Hippocampal formation (tissue), 2 donors: ENCODE results near the gene COL13A1.

Source experiments
- DNase-seq, 2 donors: peaks; one replicate each; lab custom pipeline; 2025; lab: John Stamatoyannopoulos, UW

COL13A1 gene

GRCh38 chr10:69906425-69906824 is 104.7 kb downstream of the COL13A1 start:
- no peak for DNase-seq

GRCh38 chr10:69907517-69907916 is 105.8 kb downstream of the COL13A1 start:
- DNase-seq = no peak

GRCh38 chr10:69908124-69908523 is 106.4 kb downstream of the COL13A1 start:
- DNase-seq = no peak

- DNase-seq = no peak
Measured at GRCh38 chr10:69910561-69910960, 108.9 kb downstream of the COL13A1 start.

GRCh38 chr10:69911613-69912528 is 110.2 kb downstream of the COL13A1 start:
- DNase-seq = peak; percentile 18 to 50

- DNase-seq = no peak
Measured at GRCh38 chr10:69912589-69912988, 110.9 kb downstream of the COL13A1 start.

GRCh38 chr10:69913606-69914382 is 112.1 kb downstream of the COL13A1 start:
- DNase-seq = no peak

GRCh38 chr10:69914398-69915214 is 112.9 kb downstream of the COL13A1 start:
- peak; percentile 45 to 56 for DNase-seq

- DNase-seq = no peak
Measured at GRCh38 chr10:69915215-69915560, 113.5 kb downstream of the COL13A1 start.

GRCh38 chr10:69916118-69916517 is 114.4 kb downstream of the COL13A1 start:
- no peak for DNase-seq

GRCh38 chr10:69918036-69918435 is 116.3 kb downstream of the COL13A1 start:
- DNase-seq = no peak

GRCh38 chr10:69919250-69919649 is 117.5 kb downstream of the COL13A1 start:
- no peak for DNase-seq

GRCh38 chr10:69925111-69925510 is 123.4 kb downstream of the COL13A1 start:
- DNase-seq = no peak

GRCh38 chr10:69928339-69928738 is 126.6 kb downstream of the COL13A1 start:
- DNase-seq = no peak

- no peak for DNase-seq
Measured at GRCh38 chr10:69929575-69929974, 127.9 kb downstream of the COL13A1 start.

GRCh38 chr10:69934768-69935167 is 133.1 kb downstream of the COL13A1 start:
- DNase-seq = no peak

- DNase-seq = no peak
Measured at GRCh38 chr10:69936091-69936490, 134.4 kb downstream of the COL13A1 start.

- no peak for DNase-seq
Measured at GRCh38 chr10:69938541-69938991, 136.9 kb downstream of the COL13A1 start.

- DNase-seq = no peak
Measured at GRCh38 chr10:69939061-69939460, 137.4 kb downstream of the COL13A1 start.

- DNase-seq = no peak
Measured at GRCh38 chr10:69939481-69939880, 137.8 kb downstream of the COL13A1 start.

GRCh38 chr10:69941730-69942129 is 140.0 kb downstream of the COL13A1 start:
- DNase-seq = no peak

GRCh38 chr10:69943292-69943820 is 141.7 kb downstream of the COL13A1 start:
- DNase-seq = no peak
